ENCODE results near the gene ANAPC13. TPM values are rescaled to one million over a fixed set of nuclear protein-coding genes. Genes with fewer than 3 reads are reported as not detected.

Gene ANAPC13
- polyA plus RNA-seq, 1 donor from 2014 or later = 70.0 TPM

Other genes with a start within 250 kb of the ANAPC13 start
- 3.8 TPM for gene RYK, start 235.1 kb downstream of the ANAPC13 start, polyA plus RNA-seq
- not detected for gene AMOTL2, start 111.5 kb downstream of the ANAPC13 start, polyA plus RNA-seq
- 23.9 TPM for gene CEP63, start 72 bp upstream of the ANAPC13 start, polyA plus RNA-seq
- gene KY, start 165.0 kb upstream of the ANAPC13 start, polyA plus RNA-seq = not detected